Caco-2 (cell line): ENCODE data around the gene TCEANC. TPM values are rescaled to one million over a fixed set of nuclear protein-coding genes. Genes with fewer than 3 reads are reported as not detected.

Experiments
- BruUV-seq: library from RNA; stranded (reverse); fragments of 400-500 nt; replicated peaks from 2 replicates; lab custom pipeline; 2021; lab: Mats Ljungman, UMichigan
- CTCF ChIA-PET: fragments of 300-600 bp; sonication (Branson Sonifier 250); formaldehyde crosslinking; loops from one replicate; lab custom pipeline; 2022; ENCODE audit warnings: antibody characterized with exemption; lab: Charles Lee
- POLR2A ChIA-PET: fragments of 300-600 bp; sonication (Branson Sonifier 250); formaldehyde crosslinking; loops from one replicate; lab custom pipeline; 2022; ENCODE audit warnings: antibody characterized with exemption; lab: Charles Lee
- DNase-seq, 2 experiments: peaks; one replicate each; pipeline versions ENCODE4 v3.0.0 to v3.0.0-alpha.2; 2020 to 2022
- H3K27me3 ChIP-seq: replicated peaks from 2 replicates; pipeline ENCODE4 v1.6.0; 2011; ENCODE audit warnings: low read length; ENCODE audit not compliant: control insufficient read depth, insufficient read depth
- H3K36me3 ChIP-seq: 2 replicates; pipeline ENCODE4 v1.5.1; 2011; ENCODE audit warnings: low read length; ENCODE audit not compliant: control insufficient read depth, insufficient read depth
- H3K4me1 ChIP-seq: fragments of 250-450 bp; sonication (Bioruptor Pico); 2 replicates; pipeline ENCODE4 v1.5.1; 2020; ENCODE audit warnings: mild to moderate bottlenecking
- H3K4me3 ChIP-seq: 2 replicates; pipeline ENCODE4 v1.5.1; 2011; ENCODE audit warnings: low read depth, mild to moderate bottlenecking, control low read depth, low read length
- H3K9me3 ChIP-seq: fragments of 250-450 bp; sonication (Bioruptor Pico); 2 replicates; pipeline ENCODE4 v1.5.1; 2020; ENCODE audit warnings: mild to moderate bottlenecking, moderate library complexity
- H3K27ac Mint-ChIP-seq: one replicate; pipeline ENCODE4 v1.8.0; 2022; ENCODE audit warnings: mixed read lengths; ENCODE audit not compliant: unreplicated experiment
- H3K27me3 Mint-ChIP-seq: one replicate; pipeline ENCODE4 v1.8.0; 2022; ENCODE audit warnings: mixed read lengths; ENCODE audit not compliant: insufficient read depth, unreplicated experiment
- H3K36me3 Mint-ChIP-seq: one replicate; pipeline ENCODE4 v1.8.0; 2022; ENCODE audit warnings: mild to moderate bottlenecking, mixed read lengths; ENCODE audit not compliant: insufficient read depth, unreplicated experiment
- H3K4me1 Mint-ChIP-seq: one replicate; pipeline ENCODE4 v1.8.0; 2022; ENCODE audit warnings: low read depth, mixed read lengths; ENCODE audit not compliant: unreplicated experiment
- H3K4me3 Mint-ChIP-seq: one replicate; pipeline ENCODE4 v1.8.0; 2022; ENCODE audit warnings: mild to moderate bottlenecking, moderate library complexity, mixed read lengths; ENCODE audit not compliant: unreplicated experiment
- H3K9me3 Mint-ChIP-seq: one replicate; pipeline ENCODE4 v1.8.0; 2022; ENCODE audit warnings: mixed read lengths; ENCODE audit not compliant: unreplicated experiment
- intact Hi-C: fragments of 100-400 bp; cut with micrococcal nuclease; formaldehyde crosslinking; loops from one replicate; pipeline ENCODE4 v1.10.0; 2022; ENCODE audit not compliant: unreplicated experiment
- total RNA-seq: library from RNA; stranded (reverse); gene quantifications from 2 replicates; pipeline ENCODE4 v1.2.3, GENCODE V29; 2022
- TF ChIP-seq, protein P1 (sequence below), 2 experiments: fragments of 200-600 bp in 1 of 2; IDR thresholded peaks; 1 replicate in 1 of 2; 2 replicates in 1 of 2; pipeline versions ENCODE4 v1.5.1 to v1.8.0; 2011 to 2022; ENCODE audit warnings: antibody characterized with exemption in 1 of 2, control low read depth in 1 of 2, inconsistent platforms in 1 of 2, low read depth in 1 of 2, low read length in 1 of 2, mild to moderate bottlenecking in 1 of 2, moderate library complexity in 1 of 2; ENCODE audit not compliant: insufficient read depth in 1 of 2, severe bottlenecking in 1 of 2, unreplicated experiment in 1 of 2

The TCEANC gene
- total RNA-seq, 1 experiment from 2014 or later = 1.6 TPM

DNA sequence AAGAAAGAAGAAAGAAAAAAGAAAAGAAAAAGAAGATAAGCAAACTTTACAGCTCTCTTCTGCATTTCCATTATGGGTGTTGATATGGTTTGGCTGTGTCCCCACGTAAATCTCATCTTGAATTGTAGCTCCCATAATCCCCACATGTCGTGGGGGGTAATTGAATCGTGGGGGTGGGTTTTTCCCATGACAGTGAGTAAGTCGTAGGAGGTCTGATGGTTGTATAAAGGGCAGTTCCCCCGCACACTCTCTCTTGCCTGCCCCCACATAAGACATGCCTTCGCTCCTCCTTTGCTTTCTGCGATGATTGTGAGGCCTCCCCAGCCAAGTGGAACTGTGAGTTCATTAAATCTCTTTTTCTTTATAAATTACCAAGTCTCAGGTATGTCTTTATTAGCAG is 28.7 kb downstream of the TCEANC start:
- Mint-ChIP-seq H3K9me3 (no peaks in the 10 kb centered on the region), H3K27ac (no peak overlapping the region), H3K4me1 (peaks cover 6% of the 10 kb centered on the region), H3K27me3 (no peaks in the 10 kb centered on the region), H3K36me3 (no peaks in the 10 kb centered on the region), H3K4me3 (no peak overlapping the region)
- BruUV-seq = no TSS peak
- no peak overlapping the region for H3K4me3 ChIP-seq
- H3K4me1 ChIP-seq = no peaks in the 10 kb centered on the region
- ChIA-PET POLR2A (no interaction called here), CTCF (interaction anchor here (0.7 kb wide), 1 partner anchor 23 kb away, joined by 3 read pairs; no protein-coding TSS in a partner anchor)
- TF ChIP-seq, protein P1, sequence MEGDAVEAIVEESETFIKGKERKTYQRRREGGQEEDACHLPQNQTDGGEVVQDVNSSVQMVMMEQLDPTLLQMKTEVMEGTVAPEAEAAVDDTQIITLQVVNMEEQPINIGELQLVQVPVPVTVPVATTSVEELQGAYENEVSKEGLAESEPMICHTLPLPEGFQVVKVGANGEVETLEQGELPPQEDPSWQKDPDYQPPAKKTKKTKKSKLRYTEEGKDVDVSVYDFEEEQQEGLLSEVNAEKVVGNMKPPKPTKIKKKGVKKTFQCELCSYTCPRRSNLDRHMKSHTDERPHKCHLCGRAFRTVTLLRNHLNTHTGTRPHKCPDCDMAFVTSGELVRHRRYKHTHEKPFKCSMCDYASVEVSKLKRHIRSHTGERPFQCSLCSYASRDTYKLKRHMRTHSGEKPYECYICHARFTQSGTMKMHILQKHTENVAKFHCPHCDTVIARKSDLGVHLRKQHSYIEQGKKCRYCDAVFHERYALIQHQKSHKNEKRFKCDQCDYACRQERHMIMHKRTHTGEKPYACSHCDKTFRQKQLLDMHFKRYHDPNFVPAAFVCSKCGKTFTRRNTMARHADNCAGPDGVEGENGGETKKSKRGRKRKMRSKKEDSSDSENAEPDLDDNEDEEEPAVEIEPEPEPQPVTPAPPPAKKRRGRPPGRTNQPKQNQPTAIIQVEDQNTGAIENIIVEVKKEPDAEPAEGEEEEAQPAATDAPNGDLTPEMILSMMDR (IDR thresholded peaks at IDR 0.05; ENCODE audit: insufficient read depth in 1 of 2, low read depth in 1 of 2, low read length in 1 of 2, severe bottlenecking in 1 of 2, unreplicated experiment in 1 of 2) = no peak
- no peaks in the 10 kb centered on the region for H3K9me3 ChIP-seq
- H3K27me3 ChIP-seq = no peaks in the 10 kb centered on the region
- intact Hi-C loops = no loop called here
- no peak for DNase-seq
- H3K36me3 ChIP-seq = no peaks in the 10 kb centered on the region

GRCh38 chrX:13684361-13684760 is 31.4 kb downstream of the TCEANC start:
- no peaks in the 10 kb centered on the region for H3K9me3 Mint-ChIP-seq
- H3K27ac Mint-ChIP-seq = no peak overlapping the region
- H3K27me3 Mint-ChIP-seq = no peaks in the 10 kb centered on the region
- no peaks in the 10 kb centered on the region for H3K4me1 ChIP-seq
- no peak overlapping the region for H3K4me3 ChIP-seq
- no peak for DNase-seq
- H3K4me3 Mint-ChIP-seq = no peak overlapping the region
- intact Hi-C loops = no loop called here
- no peaks in the 10 kb centered on the region for H3K36me3 ChIP-seq
- CTCF ChIA-PET = no interaction called here
- H3K27me3 ChIP-seq = no peaks in the 10 kb centered on the region
- TF ChIP-seq, protein P1 (IDR thresholded peaks at IDR 0.05; ENCODE audit: insufficient read depth in 1 of 2, low read depth in 1 of 2, low read length in 1 of 2, severe bottlenecking in 1 of 2, unreplicated experiment in 1 of 2) = no peak
- POLR2A ChIA-PET = no interaction called here
- BruUV-seq = no TSS peak
- H3K36me3 Mint-ChIP-seq = peaks cover 1% of the 10 kb centered on the region
- no peaks in the 10 kb centered on the region for H3K9me3 ChIP-seq
- peaks cover 6% of the 10 kb centered on the region for H3K4me1 Mint-ChIP-seq

- Mint-ChIP-seq H3K27ac (no peak overlapping the region), H3K36me3 (peaks cover 8% of the 10 kb centered on the region), H3K27me3 (no peaks in the 10 kb centered on the region), H3K9me3 (no peaks in the 10 kb centered on the region), H3K4me3 (no peak overlapping the region), H3K4me1 (peaks cover 6% of the 10 kb centered on the region)
- Histone ChIP-seq H3K4me1 (no peaks in the 10 kb centered on the region), H3K27me3 (no peaks in the 10 kb centered on the region), H3K9me3 (no peaks in the 10 kb centered on the region), H3K4me3 (no peak overlapping the region), H3K36me3 (no peaks in the 10 kb centered on the region)
- intact Hi-C loops = no loop called here
- BruUV-seq = no TSS peak
- ChIA-PET POLR2A (no interaction called here), CTCF (no interaction called here)
- TF ChIP-seq, protein P1 (IDR thresholded peaks at IDR 0.05; ENCODE audit: insufficient read depth in 1 of 2, low read depth in 1 of 2, low read length in 1 of 2, severe bottlenecking in 1 of 2, unreplicated experiment in 1 of 2) = no peak
- DNase-seq = no peak
These were observed 32.3 kb downstream of the TCEANC start for GRCh38 chrX:13685126-13685763.
